ENCODE measurements around the gene OSBPL3. TPM values are rescaled to one million over a fixed set of nuclear protein-coding genes. Genes with fewer than 3 reads are reported as not detected.

OSBPL3 gene
- polyA plus RNA-seq, 1 of the 3 experiments (the other 2 are of a cell fraction), result 23.2 TPM

GRCh38 chr7:24943096-24943948 is 36.7 kb downstream of the OSBPL3 start:
- no peaks in the 10 kb centered on the region for H3K36me3 ChIP-seq (replicated peaks in 1 of 2; ENCODE audit: control insufficient read depth in 1 of 2, insufficient read depth in 2 of 2, low read length in 1 of 2)
- H3K4me2 ChIP-seq, result peak overlapping the region; percentile 14
- ChIA-PET POLR2A (no interaction called here), CTCF (no interaction called here)
- H3K9ac ChIP-seq, result peak overlapping the region; percentile 40
- no peaks in the 10 kb centered on the region for H4K20me1 ChIP-seq (ENCODE audit: insufficient read depth)
- no peak for DNase-seq
- no peak overlapping the region for H3K4me3 ChIP-seq (ENCODE audit: low read depth in 2 of 2, low read length in 1 of 2)
- H3K9me2 ChIP-seq, result no peaks in the 10 kb centered on the region
- H3K4me1 ChIP-seq (ENCODE audit: control insufficient read depth in 1 of 2, insufficient read depth in 2 of 2, low read depth in 1 of 2, low read length in 1 of 2), result peaks cover 8 to 17% of the 10 kb centered on the region in 2 experiments; a peak in 3 of 4 replicates
- H2AFZ ChIP-seq (ENCODE audit: low read depth), result no peak overlapping the region
- H3K27ac ChIP-seq (ENCODE audit: low read depth in 2 of 2, low read length in 1 of 2), result peak overlapping the region; percentile 6 to 78; a peak in 3 of 4 replicates
- no peaks in the 10 kb centered on the region for H3K27me3 ChIP-seq (ENCODE audit: insufficient read depth)
- H3F3A ChIP-seq (replicated peaks; ENCODE audit: insufficient read depth), result peaks cover 29% of the 10 kb centered on the region
- no peaks in the 10 kb centered on the region for H3K9me3 ChIP-seq
- WGBS (ENCODE audit: low lambda C conversion rate), result 46% methylated on average over 5 of the region's 5 CpGs
- peaks cover 89% of the 10 kb centered on the region for H3K79me2 ChIP-seq (ENCODE audit: insufficient read depth)
- TF ChIP-seq TCF12 (IDR thresholded peaks at IDR 0.05), result peak; percentile 86
- TF ChIP-seq CHD2 (IDR thresholded peaks at IDR 0.05; ENCODE audit: low read length, partially characterized antibody), result no peak
- no peak for TF ChIP-seq GABPA (IDR thresholded peaks at IDR 0.05; ENCODE audit: low read depth)
- no peak for TF ChIP-seq REST (IDR thresholded peaks at IDR 0.05; ENCODE audit: low read depth, low read length)
- TF ChIP-seq TEAD4 (IDR thresholded peaks at IDR 0.05; ENCODE audit: borderline replicate concordance, insufficient read depth), result peak; percentile 84
- TF ChIP-seq MXI1 (IDR thresholded peaks at IDR 0.05; ENCODE audit: low read depth, low read length), result no peak
- TF ChIP-seq EP300 (IDR thresholded peaks at IDR 0.05; ENCODE audit: borderline replicate concordance in 1 of 2, low read depth in 1 of 2, low read length in 1 of 2), result peak in 1 of 2 experiments; percentile 88; a peak in 2 of 4 replicates
- TF ChIP-seq IRF3 (IDR thresholded peaks at IDR 0.05; ENCODE audit: low read depth, low read length), result 0 out of 2 replicates have a peak, but pooled peaks have one; percentile 8
- peak; percentile 14; the same call in 1 of the 2 replicates for TF ChIP-seq MEF2A (IDR thresholded peaks at IDR 0.05; ENCODE audit: borderline replicate concordance, low read depth)
- TF ChIP-seq GATA2 (CRISPR knock-in tag; IDR thresholded peaks at IDR 0.05), result no peak
- TF ChIP-seq EZH2phosphoT487 (IDR thresholded peaks at IDR 0.05; ENCODE audit: borderline replicate concordance, low read depth), result no peak
- peak; percentile 65; the same call in 1 of the 2 replicates for TF ChIP-seq FOSL2 (IDR thresholded peaks at IDR 0.05; ENCODE audit: borderline replicate concordance, low read depth)
- no peak for TF ChIP-seq RAD21 (IDR thresholded peaks at IDR 0.05; ENCODE audit: low read length)
- TF ChIP-seq NRF1 (IDR thresholded peaks at IDR 0.05; ENCODE audit: low read depth, low read length), result no peak
- TF ChIP-seq FOXJ3 (CRISPR knock-in tag; IDR thresholded peaks at IDR 0.05), result no peak
- peak; percentile 85 for TF ChIP-seq JUND (IDR thresholded peaks at IDR 0.05)
- no peak for TF ChIP-seq SIN3A (IDR thresholded peaks at IDR 0.05; ENCODE audit: borderline replicate concordance, low read depth, low read length)
- TF ChIP-seq RCOR1 (IDR thresholded peaks at IDR 0.05; ENCODE audit: low read length), result no peak
- TF ChIP-seq CTCF (IDR thresholded peaks at IDR 0.05), result no peak
- TF ChIP-seq PBX3 (IDR thresholded peaks at IDR 0.05), result peak; percentile 95
- TF ChIP-seq USF1 (IDR thresholded peaks at IDR 0.05; ENCODE audit: borderline replicate concordance, low read depth), result no peak
- no peak for TF ChIP-seq RFX5 (IDR thresholded peaks at IDR 0.05; ENCODE audit: low read length)
- TF ChIP-seq ELF1 (IDR thresholded peaks at IDR 0.05), result no peak

Measured in SK-N-SH (cell line).